ENCODE measurements around the gene CCDC167.
"Not testable (repeated sequence)": the region's sequence is repeated elsewhere in the genome, so short reads cannot be mapped to it uniquely, and the experiment has no call there.

CCDC167 gene

DNA sequence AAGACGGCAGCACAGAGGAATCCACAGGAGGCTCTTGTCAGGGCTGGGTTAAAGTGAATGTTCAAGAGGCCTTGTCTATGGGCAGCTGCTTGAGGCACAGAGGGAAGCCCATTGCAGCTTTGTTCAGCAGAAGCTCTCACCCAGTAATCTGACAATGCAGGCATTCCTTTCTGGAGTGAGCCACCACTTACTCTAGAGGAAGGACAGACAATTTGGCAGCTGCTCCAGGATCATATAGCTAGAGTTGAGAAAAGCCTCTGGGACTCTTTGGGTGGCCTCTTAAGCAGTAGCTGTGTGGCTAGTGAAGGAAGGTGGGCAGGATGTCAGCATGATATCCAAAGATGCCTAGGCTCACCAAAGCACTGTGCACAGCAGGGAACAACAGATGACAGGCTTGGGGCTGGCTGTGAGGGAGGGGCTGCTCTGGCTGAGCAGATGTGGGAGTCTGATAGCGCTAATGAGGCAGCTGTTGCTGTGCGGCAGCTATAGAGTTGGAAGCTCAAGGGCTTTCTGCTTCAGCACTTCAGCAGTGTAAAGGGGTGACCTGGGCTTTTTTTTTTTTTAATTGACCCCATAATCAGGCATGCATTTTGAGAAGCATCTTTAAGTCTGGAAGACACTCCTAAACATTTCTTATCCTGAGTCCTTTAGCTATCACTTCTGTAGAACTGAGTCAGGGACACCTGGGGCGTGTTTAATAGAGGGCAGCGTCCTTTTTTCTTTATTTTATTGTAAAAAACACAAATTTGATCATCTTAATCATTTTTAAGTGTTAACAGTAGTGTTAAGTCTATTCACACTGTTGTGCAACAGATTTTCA lies 39.5 kb downstream of the CCDC167 start:
- no peak for DNase-seq

DNA sequence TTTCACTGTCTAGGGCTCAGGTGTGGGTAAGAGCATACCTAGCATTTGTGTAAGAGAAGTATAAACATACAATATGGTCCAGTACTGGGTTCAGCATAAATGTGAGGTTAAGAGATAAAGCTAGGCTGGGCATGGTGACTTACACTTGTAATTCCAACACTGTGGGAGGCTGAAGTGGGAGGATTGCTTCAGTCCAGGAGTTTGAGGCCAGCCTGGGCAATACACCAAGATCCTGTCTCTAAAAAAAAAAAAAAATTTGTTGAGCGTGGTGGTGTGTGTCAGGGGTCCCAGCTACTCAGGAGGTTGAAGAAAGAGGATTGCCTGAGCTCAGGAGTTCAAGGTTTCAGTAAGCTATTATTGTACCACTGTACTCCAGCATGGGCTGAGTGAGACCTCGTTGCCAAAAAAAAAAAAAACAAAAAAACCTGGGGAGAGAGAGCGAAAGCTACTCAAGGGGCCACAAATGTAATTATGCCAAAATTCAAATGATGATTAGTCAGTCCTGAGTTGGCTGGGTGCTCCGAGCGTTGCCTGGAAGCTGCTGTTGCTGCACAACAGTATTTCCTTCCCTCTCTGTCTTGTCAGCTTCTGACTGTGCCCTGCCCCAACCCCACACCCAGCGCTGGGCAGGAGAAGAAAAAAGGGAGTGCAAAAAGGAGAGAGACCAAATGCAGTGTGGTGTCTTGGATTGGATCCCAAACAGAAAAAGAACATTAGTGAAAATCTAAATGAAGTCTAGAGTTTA lies 42.7 kb downstream of the CCDC167 start:
- no peak for DNase-seq

DNA sequence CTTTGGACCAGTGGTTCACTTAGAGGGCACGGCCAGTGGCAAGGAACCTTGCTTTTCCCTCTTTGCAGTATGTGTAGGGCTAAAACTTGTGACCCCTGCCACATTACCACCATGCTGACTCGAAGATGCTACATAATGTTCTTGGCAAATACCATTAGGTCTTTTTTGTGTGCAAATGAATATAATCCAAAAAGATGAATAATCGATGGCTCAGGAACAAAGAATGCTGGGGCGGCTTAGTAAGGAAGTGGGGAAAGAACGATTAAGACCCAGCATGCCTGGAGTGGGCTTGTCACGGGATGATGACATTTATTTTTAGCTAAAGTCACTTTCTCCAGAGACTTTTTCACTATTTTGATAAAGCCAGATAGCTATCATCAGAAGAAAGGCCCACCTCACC lies 43.6 kb downstream of the CCDC167 start:
- no peak for DNase-seq

DNA sequence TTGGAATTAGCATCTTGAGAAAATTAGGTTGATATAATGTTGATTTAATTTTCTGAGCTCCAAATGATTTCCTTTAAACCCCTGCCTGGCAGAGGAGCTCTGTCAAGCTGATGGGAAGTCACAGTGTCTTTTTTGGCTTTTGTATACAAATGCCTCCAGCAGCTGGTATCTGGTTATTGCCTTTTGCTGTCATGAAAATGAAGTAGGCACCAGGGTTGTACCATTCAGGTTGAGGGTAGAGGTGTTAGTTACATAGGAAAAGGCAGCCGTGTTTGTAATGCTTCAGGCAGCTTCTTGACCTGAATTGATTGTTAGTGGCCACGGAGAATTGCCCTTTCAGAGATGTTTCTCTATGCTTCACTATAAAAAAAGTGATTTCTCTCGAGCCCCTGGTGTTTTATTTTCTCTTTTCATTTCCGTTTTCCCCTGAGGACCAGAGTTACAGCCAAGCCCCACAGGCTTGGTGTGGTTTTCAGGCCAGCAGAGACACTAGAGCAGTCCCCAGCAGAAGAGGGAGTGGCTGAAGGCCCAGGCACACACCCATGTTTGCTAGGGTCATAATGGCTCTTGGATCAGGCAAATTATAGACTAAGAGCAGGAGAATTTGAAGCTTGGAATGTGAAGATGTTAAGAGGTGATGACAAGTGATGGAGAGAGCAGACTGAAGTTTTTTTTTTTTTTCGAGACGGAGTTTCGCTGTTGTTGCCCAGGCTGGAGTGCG lies 45.1 kb downstream of the CCDC167 start:
- DNase-seq: no peak

DNA sequence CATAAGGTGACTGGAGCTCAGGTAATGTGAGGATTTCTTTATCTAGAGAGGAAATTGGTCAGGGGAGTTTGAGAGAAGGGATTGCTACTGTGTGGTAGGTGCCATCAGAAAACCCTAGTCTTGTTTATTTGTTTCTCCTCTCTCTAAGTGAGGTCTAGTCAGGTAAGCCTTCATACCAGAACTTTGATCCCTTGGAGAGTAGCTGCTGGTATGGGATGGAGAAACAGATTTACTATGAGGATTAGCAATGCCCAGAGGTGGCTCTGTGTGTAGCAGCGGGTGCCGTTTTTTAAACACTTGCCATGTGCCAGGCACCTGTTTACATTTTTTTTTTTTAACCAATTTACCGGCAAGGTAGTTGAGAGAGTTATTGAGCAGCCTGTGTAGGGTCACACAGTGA lies 47.2 kb downstream of the CCDC167 start:
- DNase-seq: no peak

DNA sequence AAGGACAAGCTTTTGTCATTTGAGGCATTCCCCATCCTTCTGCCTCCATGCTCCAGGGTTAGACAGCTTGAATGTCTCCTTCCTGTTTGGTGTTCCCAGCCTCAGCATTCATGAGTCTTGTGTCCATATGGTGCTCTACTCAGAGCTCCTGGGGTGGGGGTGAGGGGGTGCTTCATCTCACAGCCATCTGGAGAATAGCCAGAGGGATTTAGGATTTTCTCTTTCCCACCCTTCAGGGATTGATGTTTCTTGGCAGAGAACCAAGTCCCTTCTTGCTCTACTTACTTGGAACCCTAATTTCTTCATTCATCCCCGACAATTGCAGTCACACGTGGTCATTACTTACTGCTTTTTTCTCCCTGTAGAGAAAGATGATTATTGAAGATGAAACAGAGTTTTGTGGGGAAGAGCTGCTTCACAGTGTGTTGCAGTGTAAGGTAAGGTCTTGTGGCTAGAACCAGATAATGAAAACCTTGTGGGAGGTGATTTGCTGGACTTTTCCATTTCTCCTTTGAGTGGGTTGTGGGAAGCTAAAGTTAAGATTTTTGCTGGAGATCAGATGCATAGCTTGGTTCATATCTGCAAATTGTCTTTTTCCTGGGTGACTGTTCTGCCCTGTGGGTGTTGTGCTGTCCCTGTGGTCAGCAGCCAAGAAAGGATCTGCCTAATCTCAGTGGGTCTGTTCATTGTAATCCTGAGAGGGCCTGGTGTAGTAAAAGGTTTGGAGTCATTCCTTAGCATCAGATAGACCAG lies 48.1 kb downstream of the CCDC167 start:
- DNase-seq: no peak

DNA sequence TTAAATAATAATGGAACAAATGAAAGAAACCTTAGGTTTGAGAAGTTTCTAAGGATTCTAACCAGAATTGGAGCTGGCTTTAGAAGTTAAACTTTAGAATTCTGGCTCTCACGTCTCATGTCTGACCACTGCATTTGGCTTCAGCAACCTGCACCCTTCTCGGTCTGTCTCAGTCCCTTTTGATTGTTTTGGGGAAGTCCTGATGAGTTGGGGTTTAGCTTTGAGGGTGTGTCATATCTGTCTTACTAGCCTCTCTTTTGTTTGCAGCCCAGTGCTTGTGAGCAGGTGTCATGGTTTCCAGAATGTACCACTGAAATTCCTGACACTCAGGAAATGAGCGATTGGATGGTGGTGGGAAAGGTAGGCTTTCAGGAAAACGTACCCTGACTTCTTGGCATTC lies 49.7 kb downstream of the CCDC167 start:
- DNase-seq: no peak

DNA sequence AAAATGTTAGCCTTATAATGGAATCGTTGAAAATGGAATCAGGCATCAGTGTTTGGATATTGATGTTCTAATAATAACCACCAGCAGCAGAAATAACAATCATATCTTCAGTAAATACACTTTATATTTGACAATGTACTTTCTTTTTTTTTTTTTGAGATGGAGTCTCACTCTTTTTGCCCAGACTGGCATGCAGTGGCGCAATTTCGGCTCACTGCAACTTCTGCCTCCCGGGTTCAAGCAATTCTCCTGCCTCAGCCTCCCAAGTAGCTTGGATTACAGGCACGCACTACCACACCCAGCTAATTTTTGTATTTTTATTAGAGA lies 56.5 kb downstream of the CCDC167 start:
- not testable (repeated sequence) for DNase-seq

DNA sequence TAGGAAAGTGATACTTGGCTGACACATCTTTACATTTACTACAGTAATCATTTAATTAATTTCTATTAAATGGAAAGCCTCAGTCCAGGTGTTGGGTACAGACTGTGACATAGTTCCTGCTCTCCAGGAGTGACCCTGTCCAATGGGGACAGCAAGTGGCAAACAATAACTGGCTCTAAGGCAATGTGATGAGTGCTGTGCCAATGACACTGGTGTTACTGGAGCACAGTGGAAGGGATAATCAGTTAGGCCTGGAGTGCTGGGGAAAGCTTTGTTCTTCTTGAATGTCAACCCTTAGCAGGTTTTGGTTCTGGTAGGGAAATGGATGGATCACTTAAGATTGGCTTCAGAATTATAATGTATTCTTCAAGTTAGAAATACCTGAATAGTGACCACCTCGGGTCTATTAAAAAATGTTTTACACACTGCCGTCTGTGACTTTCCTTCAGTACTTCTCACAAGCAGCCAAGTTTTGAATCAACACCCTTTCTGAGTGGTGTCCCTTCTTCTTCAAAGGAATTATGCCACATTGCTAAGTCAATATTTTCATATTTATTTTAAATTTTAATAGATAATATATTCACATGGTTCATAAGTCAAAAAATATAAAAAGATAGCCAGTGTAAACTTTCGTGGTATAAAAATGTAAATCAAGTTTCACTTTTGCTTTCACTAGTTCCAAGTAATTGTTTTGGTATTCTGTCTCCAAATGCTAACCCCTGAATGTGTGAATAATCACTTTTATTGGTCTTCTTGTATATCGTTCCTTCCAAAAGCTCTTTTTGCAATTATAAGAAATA lies 57.1 kb downstream of the CCDC167 start:
- peak; percentile 26 for DNase-seq

DNA sequence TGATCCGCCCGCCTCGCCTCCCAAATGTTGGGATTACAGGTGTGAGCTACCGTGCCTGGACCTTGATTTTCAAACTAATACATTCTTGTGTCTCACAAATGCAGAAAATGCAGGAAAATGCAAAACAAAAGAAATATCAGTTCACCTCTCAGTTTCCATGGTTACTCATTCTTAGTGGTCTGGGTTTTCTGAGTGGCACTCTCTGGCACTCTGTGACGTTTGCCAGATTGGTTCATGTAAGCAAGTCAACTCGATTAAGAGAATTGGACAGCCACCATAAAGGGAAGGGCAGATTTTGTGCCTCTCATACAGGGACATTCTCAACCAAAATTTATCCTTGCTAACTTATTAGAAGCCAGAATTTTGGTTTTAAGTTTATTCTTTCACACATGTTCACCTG lies 58.0 kb downstream of the CCDC167 start:
- peak; percentile 5 for DNase-seq

DNA sequence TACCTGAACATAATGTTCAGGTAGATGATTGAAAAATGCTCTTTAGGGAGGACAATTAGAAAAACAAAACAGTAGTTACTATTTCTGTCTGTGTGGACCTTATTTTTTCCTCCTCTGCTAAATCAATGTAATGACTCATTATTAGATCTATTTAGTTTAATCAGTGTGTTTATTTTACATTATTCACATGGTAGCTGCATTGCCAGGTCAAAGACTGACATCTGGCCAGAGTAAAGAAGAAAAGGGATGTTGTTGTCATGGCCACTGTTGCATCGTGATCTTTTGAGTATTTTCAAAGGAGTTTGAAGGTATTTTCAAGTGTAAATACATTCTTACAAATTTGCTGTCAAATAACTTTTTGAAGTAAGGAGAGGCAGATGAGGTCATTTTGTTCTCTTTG lies 60.8 kb downstream of the CCDC167 start:
- DNase-seq: no peak

DNA sequence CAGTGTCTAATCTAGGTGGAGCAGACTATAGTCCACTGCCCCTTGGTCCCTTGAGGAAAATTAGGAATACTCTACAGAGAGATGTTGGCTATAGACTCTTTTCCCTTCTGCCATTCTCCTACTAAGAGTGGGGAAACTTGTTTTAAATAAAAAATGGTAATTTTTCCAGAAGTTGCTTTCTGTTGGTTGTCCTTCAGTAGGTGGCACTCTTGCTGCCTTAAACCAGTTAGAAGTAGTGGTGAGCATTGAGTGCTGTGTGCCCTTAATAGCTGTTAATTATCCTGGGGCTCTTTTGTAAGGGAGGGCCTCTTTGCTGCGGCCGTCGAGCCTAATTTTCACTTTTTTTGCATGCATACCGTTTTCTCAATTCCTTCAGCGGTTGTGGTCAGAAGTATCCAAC lies 63.9 kb downstream of the CCDC167 start:
- no peak for DNase-seq

DNA sequence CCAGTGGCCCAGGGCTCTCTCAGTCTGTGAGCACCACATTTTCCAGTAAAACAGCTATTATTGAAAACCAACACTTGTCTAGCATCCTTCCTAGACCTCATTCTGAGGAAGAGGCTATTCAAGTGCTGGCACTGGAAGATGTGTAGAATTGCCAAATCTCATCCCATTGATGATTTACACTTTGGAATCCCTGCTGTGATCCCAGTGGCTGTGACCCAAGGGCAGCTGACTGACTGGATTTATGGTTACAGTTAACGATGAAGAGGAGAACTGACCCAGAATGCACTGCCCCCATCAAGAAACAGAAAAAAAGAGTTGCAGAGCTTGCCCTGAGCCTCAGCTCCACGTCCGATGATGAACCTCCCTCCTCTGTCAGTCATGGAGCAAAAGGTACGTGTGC lies 64.3 kb downstream of the CCDC167 start:
- no peak for DNase-seq

DNA sequence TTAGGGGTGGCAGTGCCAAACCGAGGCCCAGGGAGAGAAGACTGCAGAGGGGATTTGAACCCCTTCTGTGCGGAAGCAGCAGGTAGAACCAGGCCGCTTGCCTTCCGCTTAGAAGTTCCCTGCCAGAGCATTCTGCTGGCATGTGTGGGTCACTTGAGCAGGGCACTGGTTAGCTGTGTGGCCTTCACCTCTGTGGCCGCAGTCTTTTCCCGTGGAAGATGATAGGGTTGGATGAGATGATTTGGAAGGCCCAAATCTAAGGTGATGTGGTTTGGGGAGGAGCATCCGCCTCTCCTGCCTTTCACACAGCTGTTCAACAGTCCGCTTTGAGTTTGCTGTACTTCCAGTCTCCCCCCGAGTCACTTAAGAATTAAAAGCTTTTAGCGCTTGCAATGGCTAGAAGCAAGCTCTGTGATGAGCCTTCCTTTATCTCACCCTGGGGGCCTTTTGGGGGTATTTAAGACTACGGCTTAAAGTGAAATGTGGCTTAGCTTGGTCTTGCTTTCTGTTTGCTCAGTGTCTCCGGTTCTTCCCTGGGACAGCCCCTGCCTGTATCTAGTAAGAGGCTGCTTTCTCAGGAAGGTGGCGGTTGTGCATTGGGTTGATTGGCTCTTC lies 65.9 kb downstream of the CCDC167 start:
- DNase-seq: peak; percentile 51
